BLaER1 (cell line): Measurements from ENCODE around the gene CMTM8.
"Not testable (repeated sequence)": the region's sequence is repeated elsewhere in the genome, so short reads cannot be mapped to it uniquely, and the experiment has no call there.

Source experiments
- H3K27ac ChIP-seq: shearing (Covaris generic); formaldehyde crosslinking; 2 replicates; pipeline ENCODE4 v1.8.1; 2022
- H3K27me3 ChIP-seq: shearing (Covaris generic); formaldehyde crosslinking; 2 replicates; pipeline ENCODE4 v1.8.1; 2022
- H3K36me3 ChIP-seq: shearing (Covaris generic); formaldehyde crosslinking; 2 replicates; pipeline ENCODE4 v1.8.1; 2022
- H3K4me1 ChIP-seq: shearing (Covaris generic); formaldehyde crosslinking; 2 replicates; pipeline ENCODE4 v1.8.1; 2022
- H3K4me2 ChIP-seq: shearing (Covaris generic); formaldehyde crosslinking; 2 replicates; pipeline ENCODE4 v1.8.1; 2022
- H3K4me3 ChIP-seq: shearing (Covaris generic); formaldehyde crosslinking; 2 replicates; pipeline ENCODE4 v1.8.1; 2022
- H3K9ac ChIP-seq: shearing (Covaris generic); formaldehyde crosslinking; 2 replicates; pipeline ENCODE4 v1.8.1; 2022
- H3K9me3 ChIP-seq: shearing (Covaris generic); formaldehyde crosslinking; 2 replicates; pipeline ENCODE4 v1.8.1; 2022
- H4K20me1 ChIP-seq: shearing (Covaris generic); formaldehyde crosslinking; 2 replicates; pipeline ENCODE4 v1.8.1; 2022
- Cebpa-rat ChIP-seq: shearing (Covaris generic); IDR thresholded peaks from 2 replicates; pipeline ENCODE4 v1.8.1; 2022

CMTM8 gene, protein sequence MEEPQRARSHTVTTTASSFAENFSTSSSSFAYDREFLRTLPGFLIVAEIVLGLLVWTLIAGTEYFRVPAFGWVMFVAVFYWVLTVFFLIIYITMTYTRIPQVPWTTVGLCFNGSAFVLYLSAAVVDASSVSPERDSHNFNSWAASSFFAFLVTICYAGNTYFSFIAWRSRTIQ

DNA sequence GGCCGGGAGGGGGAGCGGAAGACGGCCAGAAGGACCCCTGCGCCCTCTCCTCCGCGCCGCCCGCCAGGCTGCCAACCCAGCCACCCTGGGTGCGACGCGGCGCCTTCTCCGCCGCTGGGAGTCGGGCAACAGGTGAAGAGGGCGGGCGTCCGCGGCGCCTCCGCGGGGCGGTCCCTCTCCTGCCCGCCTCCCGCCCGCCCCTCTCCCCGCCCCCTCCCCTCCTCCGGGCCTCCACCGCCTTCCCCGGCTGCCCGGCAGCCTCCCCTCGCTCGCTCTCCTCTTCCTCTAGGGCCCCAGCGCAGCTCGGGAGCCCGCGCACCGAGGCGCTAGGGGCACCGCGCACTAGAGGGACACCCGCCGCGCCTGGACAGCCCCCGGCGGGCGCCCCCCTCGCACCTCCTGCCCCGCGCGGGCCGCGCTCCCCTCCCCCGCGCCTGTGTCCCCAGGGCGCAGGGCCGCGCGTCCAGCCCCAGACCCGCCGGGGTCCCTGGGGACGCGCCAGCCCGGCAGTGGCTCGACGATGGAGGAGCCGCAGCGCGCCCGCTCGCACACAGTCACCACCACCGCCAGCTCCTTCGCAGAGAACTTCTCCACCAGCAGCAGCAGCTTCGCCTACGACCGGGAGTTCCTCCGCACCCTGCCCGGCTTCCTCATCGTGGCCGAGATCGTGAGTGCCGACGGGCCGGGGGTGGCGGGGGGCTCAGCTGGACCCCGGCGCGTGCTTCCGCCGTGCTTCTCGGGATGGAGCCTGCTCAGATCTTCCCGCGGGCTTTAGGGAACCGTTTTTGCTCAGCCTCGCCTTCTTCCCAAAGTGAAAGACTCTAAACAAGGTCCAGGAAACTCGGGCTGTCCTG is at the start of gene CMTM8:
Gene CMTM8 (plus strand): TSS at position 228 of the 854 bp plus-strand sequence. CDS start 293 bp downstream, at position 521.
- no peak for TF ChIP-seq Cebpa-rat
- H3K4me2 ChIP-seq, result peak within 1 kb of the TSS; percentile 87
- H4K20me1 ChIP-seq, result peaks cover 8% of the 10 kb centered on the region
- H3K27me3 ChIP-seq, result peaks cover 22% of the 10 kb centered on the region
- peak within 1 kb of the TSS; percentile 81 for H3K9ac ChIP-seq
- no peaks in the 10 kb centered on the region for H3K9me3 ChIP-seq
- peak within 1 kb of the TSS; percentile 71 for H3K27ac ChIP-seq
- peaks cover 27% of the 10 kb centered on the region for H3K4me1 ChIP-seq
- H3K36me3 ChIP-seq, result peaks cover 13% of the 10 kb centered on the region
- H3K4me3 ChIP-seq, result peak within 1 kb of the TSS; percentile 85

DNA sequence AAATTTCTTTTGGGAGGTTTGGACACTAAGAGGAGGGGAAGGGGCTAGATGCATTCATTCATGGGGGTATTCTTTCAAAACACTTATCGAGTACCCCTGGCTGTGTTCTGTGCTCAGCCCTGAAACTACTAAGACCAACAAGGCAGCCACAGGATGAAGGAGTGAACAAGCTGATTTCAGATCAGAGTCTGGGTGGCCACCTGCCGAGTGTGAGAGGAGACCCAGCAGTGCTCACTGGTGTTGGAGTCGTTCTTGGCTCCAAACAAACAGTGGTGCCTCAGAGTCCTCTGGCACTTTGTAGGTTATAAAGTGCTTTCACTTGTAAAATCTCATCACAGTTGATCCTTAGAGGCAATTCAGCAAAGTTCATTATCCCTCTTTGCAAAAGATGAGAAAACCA is 48.8 kb upstream of the CMTM8 start:
- no peak for TF ChIP-seq Cebpa-rat
- Histone ChIP-seq H3K27ac (no peak overlapping the region), H3K36me3 (no peaks in the 10 kb centered on the region), H3K4me2 (no peak overlapping the region), H3K4me3 (no peak overlapping the region), H3K9ac (no peak overlapping the region), H4K20me1 (no peaks in the 10 kb centered on the region), H3K27me3 (no peaks in the 10 kb centered on the region), H3K9me3 (no peaks in the 10 kb centered on the region), H3K4me1 (no peaks in the 10 kb centered on the region)

DNA sequence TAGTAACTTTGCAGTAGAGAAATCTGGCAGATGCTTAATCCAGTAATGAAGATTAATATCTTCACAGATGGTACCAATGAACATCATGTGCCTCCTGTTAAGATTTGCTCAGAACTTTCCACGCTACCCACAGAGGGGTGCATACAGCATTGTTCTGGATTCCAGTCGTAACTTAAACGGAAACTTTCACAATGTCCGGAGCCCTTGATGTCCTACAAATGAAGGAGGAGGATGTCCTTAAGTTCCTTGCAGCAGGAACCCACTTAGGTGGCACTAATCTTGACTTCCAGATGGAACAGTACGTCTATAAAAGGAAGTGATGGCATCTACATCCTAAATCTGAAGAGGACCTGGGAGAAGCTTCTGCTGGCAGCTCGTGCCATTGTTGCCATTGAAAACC is 47.9 kb upstream of the CMTM8 start:
- not testable (repeated sequence) for H3K4me1 ChIP-seq, H3K27ac ChIP-seq, H3K27me3 ChIP-seq, H4K20me1 ChIP-seq, H3K9me3 ChIP-seq, H3K4me3 ChIP-seq, H3K36me3 ChIP-seq, H3K4me2 ChIP-seq, H3K9ac ChIP-seq

DNA sequence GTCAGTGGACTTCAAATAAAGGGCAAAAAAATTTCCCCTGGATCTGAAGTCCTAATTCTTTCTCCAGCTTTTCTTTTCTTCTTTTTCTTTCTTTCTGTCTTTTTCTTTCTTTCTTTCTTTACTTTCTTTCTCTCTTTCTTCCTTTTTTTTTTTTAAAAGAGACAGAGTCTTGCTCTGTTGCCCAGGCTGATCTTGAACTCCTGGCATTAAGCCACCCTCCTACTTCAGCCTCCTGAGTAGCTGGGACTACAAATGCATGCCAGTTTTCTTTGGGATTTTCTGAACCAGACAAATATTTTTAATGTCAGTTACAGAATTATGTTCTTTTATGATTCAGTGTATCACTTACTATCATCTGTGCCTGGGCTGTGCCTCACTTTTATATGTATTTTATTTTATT is 45.4 kb upstream of the CMTM8 start:
- no peaks in the 10 kb centered on the region for H3K9me3 ChIP-seq
- H3K27me3 ChIP-seq, result no peaks in the 10 kb centered on the region
- H3K4me1 ChIP-seq, result no peaks in the 10 kb centered on the region
- H3K36me3 ChIP-seq, result no peaks in the 10 kb centered on the region
- TF ChIP-seq Cebpa-rat, result no peak
- no peaks in the 10 kb centered on the region for H4K20me1 ChIP-seq
- no peak overlapping the region for H3K4me2 ChIP-seq
- no peak overlapping the region for H3K27ac ChIP-seq
- H3K9ac ChIP-seq, result no peak overlapping the region
- H3K4me3 ChIP-seq, result no peak overlapping the region

DNA sequence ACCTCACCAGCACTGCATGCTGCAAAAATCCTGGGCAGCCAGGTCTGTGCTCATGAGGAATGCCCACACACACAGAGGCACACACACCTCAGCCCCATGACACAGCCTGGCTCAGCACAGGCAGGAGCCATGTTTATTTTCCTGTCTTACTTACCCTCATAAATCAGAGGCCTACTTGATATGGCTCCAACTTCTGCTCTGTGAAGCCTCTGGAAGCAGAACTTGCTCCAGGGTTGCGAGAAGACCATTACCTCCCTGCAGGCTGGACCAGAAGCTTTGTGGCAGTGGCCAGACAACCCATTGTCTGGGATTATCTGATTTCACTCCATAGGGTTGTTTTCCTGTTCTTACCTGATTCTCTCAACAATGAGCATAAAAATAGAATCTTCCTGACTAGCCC is 43.8 kb upstream of the CMTM8 start:
- H3K9me3 ChIP-seq, result no peaks in the 10 kb centered on the region
- no peak overlapping the region for H3K4me2 ChIP-seq
- no peak overlapping the region for H3K9ac ChIP-seq
- no peak overlapping the region for H3K4me3 ChIP-seq
- H3K36me3 ChIP-seq, result no peaks in the 10 kb centered on the region
- H3K4me1 ChIP-seq, result no peaks in the 10 kb centered on the region; the same call in 1 of the 2 replicates
- no peak for TF ChIP-seq Cebpa-rat
- no peaks in the 10 kb centered on the region for H3K27me3 ChIP-seq
- no peaks in the 10 kb centered on the region for H4K20me1 ChIP-seq
- no peak overlapping the region for H3K27ac ChIP-seq

DNA sequence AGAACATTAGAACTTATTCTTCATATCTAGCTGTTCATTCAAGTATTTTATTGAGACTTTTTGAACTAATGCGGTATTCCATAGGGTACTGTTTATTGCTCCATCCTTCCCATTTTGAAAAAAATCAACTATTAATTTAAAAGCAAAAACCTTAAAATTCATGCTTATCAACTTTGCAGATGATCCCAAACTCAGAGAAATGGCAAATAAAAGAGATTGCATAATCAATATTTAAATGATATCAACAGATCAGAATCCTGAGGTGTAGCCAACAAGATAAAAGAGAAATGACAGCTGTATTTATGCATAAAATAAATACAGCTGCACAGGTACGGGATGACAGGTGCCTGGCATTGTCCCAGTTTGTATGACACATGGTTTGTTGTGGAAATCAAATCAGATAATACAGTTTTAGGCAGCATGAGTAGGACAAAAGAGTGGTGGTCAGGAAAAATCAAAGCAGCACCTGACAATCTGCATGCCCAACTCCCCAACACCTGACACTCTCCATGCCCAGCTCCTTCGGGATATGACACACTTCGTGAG is 42.4 kb upstream of the CMTM8 start:
- Histone ChIP-seq H3K4me3 (no peak overlapping the region), H3K9me3 (no peaks in the 10 kb centered on the region), H3K27me3 (no peaks in the 10 kb centered on the region), H3K36me3 (no peaks in the 10 kb centered on the region), H4K20me1 (no peaks in the 10 kb centered on the region), H3K9ac (no peak overlapping the region), H3K4me2 (no peak overlapping the region), H3K27ac (no peak overlapping the region), H3K4me1 (peaks cover 10% of the 10 kb centered on the region)
- no peak for TF ChIP-seq Cebpa-rat

DNA sequence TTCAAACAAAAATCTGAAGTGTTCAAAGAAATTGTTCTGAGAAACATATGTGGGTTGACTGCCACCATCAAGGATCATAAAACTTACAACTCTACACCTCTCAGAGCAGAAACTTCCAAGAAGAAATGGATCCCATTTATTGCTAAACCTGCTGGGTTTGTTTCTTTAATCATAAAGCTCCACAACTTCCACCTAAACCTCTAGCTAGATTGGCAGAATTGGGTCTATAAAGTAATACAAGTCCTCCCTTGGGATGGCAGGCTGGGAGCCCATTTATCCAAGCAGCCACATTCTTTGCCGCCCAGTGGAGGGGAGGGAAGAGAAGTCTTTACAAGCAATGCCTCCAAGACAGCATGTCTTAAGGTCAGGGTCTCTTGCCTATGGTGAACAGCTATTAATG is 40.5 kb upstream of the CMTM8 start:
- peaks cover 13% of the 10 kb centered on the region for H3K4me1 ChIP-seq
- TF ChIP-seq Cebpa-rat, result no peak
- no peaks in the 10 kb centered on the region for H3K27me3 ChIP-seq
- H3K9me3 ChIP-seq, result no peaks in the 10 kb centered on the region
- no peak overlapping the region for H3K4me3 ChIP-seq
- no peaks in the 10 kb centered on the region for H4K20me1 ChIP-seq
- no peak overlapping the region for H3K27ac ChIP-seq
- no peak overlapping the region for H3K4me2 ChIP-seq
- no peaks in the 10 kb centered on the region for H3K36me3 ChIP-seq
- no peak overlapping the region for H3K9ac ChIP-seq

DNA sequence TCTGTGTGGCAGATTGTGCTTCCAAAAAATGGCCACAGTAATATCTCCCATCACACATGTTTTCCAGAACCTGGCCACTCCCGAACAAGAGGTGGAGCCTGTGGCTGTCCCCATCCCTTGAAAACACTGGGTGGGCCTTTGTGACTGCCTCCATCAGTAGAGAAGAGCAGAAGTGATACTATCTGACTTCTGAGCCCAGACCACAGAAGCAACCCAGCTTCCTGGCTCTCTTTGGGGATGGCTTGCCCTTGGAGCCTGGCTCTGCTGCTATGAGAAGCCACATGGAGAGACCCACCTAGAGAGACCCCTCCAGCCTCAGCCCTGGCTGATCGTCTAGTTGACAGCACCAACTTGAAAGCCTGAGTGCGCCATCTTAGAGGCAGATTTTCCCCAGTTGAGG is 39.8 kb upstream of the CMTM8 start:
- H3K4me1 ChIP-seq, result peaks cover 13% of the 10 kb centered on the region
- no peak overlapping the region for H3K27ac ChIP-seq
- no peak overlapping the region for H3K9ac ChIP-seq
- no peaks in the 10 kb centered on the region for H3K27me3 ChIP-seq
- no peaks in the 10 kb centered on the region for H3K9me3 ChIP-seq
- no peaks in the 10 kb centered on the region for H4K20me1 ChIP-seq
- no peak for TF ChIP-seq Cebpa-rat
- H3K4me3 ChIP-seq, result no peak overlapping the region
- H3K36me3 ChIP-seq, result no peaks in the 10 kb centered on the region
- no peak overlapping the region for H3K4me2 ChIP-seq

DNA sequence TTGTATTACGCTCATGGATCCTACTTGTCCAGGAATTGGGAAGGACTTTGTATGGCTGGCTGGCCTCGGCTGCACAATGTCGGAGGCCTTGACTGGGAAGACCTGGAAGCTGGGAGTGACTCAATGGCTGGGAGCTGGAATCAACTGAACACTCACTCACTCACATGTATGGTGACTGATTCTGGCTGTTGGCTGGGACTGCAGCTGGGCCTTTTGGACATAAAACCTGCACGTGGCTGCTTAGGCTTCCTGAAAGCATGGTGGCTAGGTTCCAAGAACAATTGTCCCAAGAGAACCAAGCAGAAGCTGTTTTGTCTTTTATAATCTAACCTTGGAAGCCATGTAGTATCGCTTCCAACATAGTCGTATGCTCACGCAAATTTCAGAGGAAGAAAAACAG is 38.0 kb upstream of the CMTM8 start:
- Histone ChIP-seq H3K4me2 (peak overlapping the region; percentile 3; the same call in 1 of the 2 replicates), H3K9me3 (no peaks in the 10 kb centered on the region), H3K27ac (no peak overlapping the region), H3K9ac (no peak overlapping the region), H3K27me3 (no peaks in the 10 kb centered on the region), H3K4me1 (peaks cover 13% of the 10 kb centered on the region), H3K36me3 (no peaks in the 10 kb centered on the region), H3K4me3 (no peak overlapping the region), H4K20me1 (no peaks in the 10 kb centered on the region)
- no peak for TF ChIP-seq Cebpa-rat
